Activated T-helper 1 cell treated with Interleukin-2 at 50 U/mL for 16 hours (primary cell): ENCODE data around the gene PTPRD.
"Not testable (repeated sequence)": the region's sequence is repeated elsewhere in the genome, so short reads cannot be mapped to it uniquely, and the experiment has no call there.

ENCODE experiments used
- DNase-seq: peaks from one replicate; pipeline ENCODE4 v3.0.0-alpha.2; 2020; ENCODE audit warnings: low read depth

PTPRD gene

GRCh38 chr9:8718121-8718725 lies 1894.6 kb downstream of the PTPRD start:
- DNase-seq = no peak

- DNase-seq = no peak
Measured at GRCh38 chr9:8717146-8717545, 1895.7 kb downstream of the PTPRD start.

- DNase-seq = no peak
Measured at GRCh38 chr9:8715788-8716187, 1897.0 kb downstream of the PTPRD start.

GRCh38 chr9:8713811-8714165 lies 1899.0 kb downstream of the PTPRD start:
- DNase-seq = no peak

GRCh38 chr9:8713149-8713810 lies 1899.5 kb downstream of the PTPRD start:
- no peak for DNase-seq

GRCh38 chr9:8709731-8710130 lies 1903.1 kb downstream of the PTPRD start:
- DNase-seq = no peak

GRCh38 chr9:8708728-8709127 lies 1904.1 kb downstream of the PTPRD start:
- DNase-seq = no peak

- no peak for DNase-seq
Measured at GRCh38 chr9:8706998-8707397, 1905.8 kb downstream of the PTPRD start.

GRCh38 chr9:8706531-8706930 lies 1906.3 kb downstream of the PTPRD start:
- DNase-seq = no peak

GRCh38 chr9:8705861-8706260 lies 1906.9 kb downstream of the PTPRD start:
- no peak for DNase-seq

GRCh38 chr9:8703904-8704303 lies 1908.9 kb downstream of the PTPRD start:
- DNase-seq = no peak

GRCh38 chr9:8701904-8702303 lies 1910.9 kb downstream of the PTPRD start:
- no peak for DNase-seq

- DNase-seq = not testable (repeated sequence)
Measured at GRCh38 chr9:8697565-8697964, 1915.2 kb downstream of the PTPRD start.

- no peak for DNase-seq
Measured at GRCh38 chr9:8696516-8696915, 1916.3 kb downstream of the PTPRD start.

GRCh38 chr9:8694983-8695588 lies 1917.7 kb downstream of the PTPRD start:
- DNase-seq = no peak

GRCh38 chr9:8693464-8693863 lies 1919.3 kb downstream of the PTPRD start:
- DNase-seq = no peak

GRCh38 chr9:8686516-8686915 lies 1926.3 kb downstream of the PTPRD start:
- DNase-seq = no peak

GRCh38 chr9:8685825-8686224 lies 1927.0 kb downstream of the PTPRD start:
- DNase-seq = no peak

GRCh38 chr9:8684978-8685708 lies 1927.7 kb downstream of the PTPRD start:
- DNase-seq = no peak

- no peak for DNase-seq
Measured at GRCh38 chr9:8683496-8683895, 1929.3 kb downstream of the PTPRD start.

- DNase-seq = no peak
Measured at GRCh38 chr9:8680658-8681057, 1932.1 kb downstream of the PTPRD start.

- no peak for DNase-seq
Measured at GRCh38 chr9:8680157-8680556, 1932.6 kb downstream of the PTPRD start.

GRCh38 chr9:8679371-8679822 lies 1933.4 kb downstream of the PTPRD start:
- DNase-seq = no peak
